Heart right ventricle (tissue), 16 donors: ENCODE data around the gene SPACA7. TPM values are rescaled to one million over a fixed set of nuclear protein-coding genes. Genes with fewer than 3 reads are reported as not detected.
A peak's percentile ranks its signal among the peaks of the same experiment; 100 is the strongest.

ENCODE experiments used
- ATAC-seq, 8 donors: fragments of 200-7000 bp; cut with Tn5 transposase; one replicate each; pipeline ENCODE4 v1.9.1; 2020; ENCODE audit warnings: mild to moderate bottlenecking in 8 of 8, moderate library complexity in 8 of 8, moderate number of reproducible peaks in 1 of 8
- DNase-seq, 2 donors: peaks; one replicate each; pipeline ENCODE4 v3.0.0-alpha.2; 2020
- H3K27ac ChIP-seq, 10 donors: fragments of 200-600 bp; sonication (generic) in 2 of 10; one replicate each; pipeline versions ENCODE4 v1.5.0 to v1.8.0; 2020 to 2022; ENCODE audit warnings: mild to moderate bottlenecking in 3 of 10
- H3K27me3 ChIP-seq, 7 donors: fragments of 200-600 bp; one replicate each; pipeline ENCODE4 v1.8.0; 2021 to 2022; ENCODE audit warnings: mild to moderate bottlenecking in 2 of 7
- H3K36me3 ChIP-seq, 9 donors: fragments of 200-600 bp; sonication (generic) in 1 of 9; one replicate each; pipeline versions ENCODE4 v1.5.0 to v1.8.0; 2020 to 2022; ENCODE audit warnings: mild to moderate bottlenecking in 2 of 9
- H3K4me1 ChIP-seq, 9 donors: fragments of 200-600 bp; sonication (generic) in 1 of 9; one replicate each; pipeline versions ENCODE4 v1.5.0 to v1.8.0; 2020 to 2022; ENCODE audit warnings: mild to moderate bottlenecking in 4 of 9
- H3K4me3 ChIP-seq, 10 donors: fragments of 200-600 bp; sonication (generic) in 2 of 10; one replicate each; pipeline versions ENCODE4 v1.5.0 to v1.8.0; 2020 to 2022; ENCODE audit warnings: mild to moderate bottlenecking in 7 of 10, moderate library complexity in 2 of 10
- H3K9me3 ChIP-seq, 11 donors: fragments of 200-600 bp in 10 of 11; sonication (generic) in 2 of 11; one replicate each; pipeline versions ENCODE4 v1.5.0 to v1.8.0; 2013 to 2022; ENCODE audit warnings: mild to moderate bottlenecking in 2 of 11, control low read depth in 1 of 11, moderate library complexity in 1 of 11
- WGBS, 2 donors: extraction: QIAGEN DNeasy Blood & Tissue Kit; methylation state at CpG; one replicate each; pipeline ENCODE4 v1.1.7; 2013; ENCODE audit warnings: inconsistent platforms in 1 of 2; 5-methylcytosine and 5-hydroxymethylcytosine counted together
- intact Hi-C, 10 donors: fragments of 100-400 bp; cut with DNase I; formaldehyde crosslinking; loops; one replicate each; pipeline versions ENCODE4 v1.11.1 to v1.14.2; 2022
- polyA plus RNA-seq, 2 donors: library from polyadenylated mRNA; stranded (reverse); fragments of 200-250 nt; gene quantifications; one replicate each; pipeline ENCODE4 v1.2.3, GENCODE V29; 2013
- total RNA-seq, 10 donors: library from RNA; stranded (reverse); fragmentation: NEBNext Ultra II Directional in 3 of 10; extraction: Animal tissue kit (Norgen Biotek cat#: 25700) in 3 of 10; gene quantifications; one replicate each; pipeline versions ENCODE4 v1.2.1 to v1.2.4, GENCODE V29; 2021 to 2023
- TF ChIP-seq, protein P1 (sequence below), 9 donors: fragments of 200-600 bp; sonication (generic) in 2 of 9; IDR thresholded peaks; one replicate each; pipeline versions ENCODE4 v1.5.0 to v1.8.0; 2021 to 2022; ENCODE audit warnings: antibody characterized with exemption in 9 of 9, mild to moderate bottlenecking in 5 of 9, moderate library complexity in 1 of 9
- donor health status: Arrhythmogenic right ventricular cardiomyopathy.
- donor health status: ischemic (EF 13 %, LVEDD 7.1; RV severe dilation, severe dysfunction).
- donor health status: healthy with polysubstance abuse.
- donor health status: DM: no; HTN: yes; CAD: no.
- donor health status: DM: no; HTN: no; CAD: no.
- donor health status: ischemic (EF 25% LVEDD 6.9; RV normal size, moderate dysfunction).
- donor health status: ischemic (EF 25% LVEDD 5.7; RV mildly dilated, moderate dysfunction).
- donor health status: healthy.
- donor health status: DM: yes; HTN: yes; CAD: no.
- donor health status: Ischemic cardiomyopathy.
- donor health status: ischemic (EF 35%, LVEDD 5.7; RV mildly dilated, moderate dysfunction).
- donor health status: nonischemic (EF 11% LVEDD 7.7; RV severe dilation, severe dysfunction).
- donor health status: DM: yes; HTN: yes; CAD: no.
- donor health status: PGD.
- donor health status: ischemic (EF 29% LVEDD 5.4; RV normal size, mild dysfunction).
- donor health status: nonischemic (EF 23%, LVEDD 6.1; RV moderate dilation, normal function).

The SPACA7 gene
- total and polyA plus RNA-seq, 12 donors = not detected

GRCh38 chr13:112330066-112330465 lies 46.1 kb upstream of the SPACA7 start:
- 63 to 74% methylated on average over 19 of the region's 19 CpGs for WGBS, 2 donors
- peaks cover 0 to 67% (median 55%) of the 10 kb centered on the region in 7 donors for H3K27me3 ChIP-seq
- intact Hi-C loops = no loop called here
- H3K36me3 ChIP-seq = no peaks in the 10 kb centered on the region
- TF ChIP-seq, protein P1, sequence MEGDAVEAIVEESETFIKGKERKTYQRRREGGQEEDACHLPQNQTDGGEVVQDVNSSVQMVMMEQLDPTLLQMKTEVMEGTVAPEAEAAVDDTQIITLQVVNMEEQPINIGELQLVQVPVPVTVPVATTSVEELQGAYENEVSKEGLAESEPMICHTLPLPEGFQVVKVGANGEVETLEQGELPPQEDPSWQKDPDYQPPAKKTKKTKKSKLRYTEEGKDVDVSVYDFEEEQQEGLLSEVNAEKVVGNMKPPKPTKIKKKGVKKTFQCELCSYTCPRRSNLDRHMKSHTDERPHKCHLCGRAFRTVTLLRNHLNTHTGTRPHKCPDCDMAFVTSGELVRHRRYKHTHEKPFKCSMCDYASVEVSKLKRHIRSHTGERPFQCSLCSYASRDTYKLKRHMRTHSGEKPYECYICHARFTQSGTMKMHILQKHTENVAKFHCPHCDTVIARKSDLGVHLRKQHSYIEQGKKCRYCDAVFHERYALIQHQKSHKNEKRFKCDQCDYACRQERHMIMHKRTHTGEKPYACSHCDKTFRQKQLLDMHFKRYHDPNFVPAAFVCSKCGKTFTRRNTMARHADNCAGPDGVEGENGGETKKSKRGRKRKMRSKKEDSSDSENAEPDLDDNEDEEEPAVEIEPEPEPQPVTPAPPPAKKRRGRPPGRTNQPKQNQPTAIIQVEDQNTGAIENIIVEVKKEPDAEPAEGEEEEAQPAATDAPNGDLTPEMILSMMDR (IDR thresholded peaks at IDR 0.05) = no peak
- H3K4me3 ChIP-seq = no peak overlapping the region
- H3K4me1 ChIP-seq = peaks cover 0 to 14% (median 0%) of the 10 kb centered on the region in 9 donors
- ATAC-seq = no peak
- H3K9me3 ChIP-seq = no peaks in the 10 kb centered on the region
- H3K27ac ChIP-seq = no peak overlapping the region
- DNase-seq = no peak

DNA sequence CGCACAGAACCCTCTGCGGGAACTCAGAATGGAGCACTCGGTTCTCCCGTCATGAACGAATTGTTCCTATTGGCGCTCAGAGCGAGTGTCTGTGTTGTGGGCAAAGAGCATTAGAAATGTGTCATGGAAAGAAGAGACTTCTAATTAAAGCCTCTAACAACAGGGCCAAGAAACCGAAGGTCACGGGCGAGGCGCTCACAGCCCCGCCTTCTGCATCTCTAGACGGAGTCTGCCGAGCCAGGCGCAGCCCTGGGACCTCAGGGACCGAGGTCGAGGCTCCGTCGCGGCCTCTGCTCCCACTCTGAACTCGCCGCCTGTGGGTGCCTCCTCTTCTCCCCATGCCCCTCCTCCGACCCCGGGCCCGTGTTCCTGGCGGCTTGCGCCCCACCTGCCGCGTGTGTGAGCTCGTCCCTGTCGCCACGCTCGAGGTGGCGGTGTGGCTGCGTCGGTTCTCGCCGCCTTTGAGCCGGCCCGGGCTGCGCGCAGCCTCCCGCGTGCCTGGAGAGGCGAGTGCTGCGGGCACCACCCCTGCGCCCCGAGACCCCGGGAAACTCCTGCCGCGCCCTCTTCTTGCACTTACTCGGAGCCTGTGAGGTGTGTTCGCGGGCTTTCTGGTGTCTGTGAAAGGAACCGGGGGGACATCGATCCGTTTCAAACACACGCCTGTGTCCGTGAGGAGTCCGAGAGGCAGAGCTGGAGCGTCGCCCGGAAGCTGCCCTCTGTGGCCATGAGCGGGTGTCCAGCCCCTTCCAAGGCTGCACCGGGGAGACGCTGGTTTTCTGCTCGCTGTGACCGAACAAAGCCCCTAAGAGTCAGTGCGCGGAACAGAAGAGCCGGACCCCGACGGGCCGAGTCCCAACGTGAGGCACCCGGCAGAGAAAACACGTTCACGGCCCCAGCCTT lies 45.4 kb upstream of the SPACA7 start:
- Histone ChIP-seq H3K27ac (no peak overlapping the region), H3K4me1 (peaks cover 0 to 14% (median 0%) of the 10 kb centered on the region in 9 donors), H3K9me3 (peaks cover 0 to 4% (median 0%) of the 10 kb centered on the region in 11 donors), H3K27me3 (peaks cover 0 to 70% (median 57%) of the 10 kb centered on the region in 7 donors), H3K4me3 (peak overlapping the region in 2 of 10 donors; percentile 2 to 10), H3K36me3 (no peaks in the 10 kb centered on the region)
- 16 to 25% methylated on average over 78 of the region's 78 CpGs for WGBS, 2 donors
- intact Hi-C loops = no loop called here
- TF ChIP-seq, protein P1 (IDR thresholded peaks at IDR 0.05) = no peak
- DNase-seq (no peak), ATAC-seq (peak in 2 of 8 donors; percentile 57 to 75)

- H3K27me3 ChIP-seq = peaks cover 0 to 72% (median 57%) of the 10 kb centered on the region in 7 donors
These were observed 44.5 kb upstream of the SPACA7 start for GRCh38 chr13:112331675-112332074.

DNA sequence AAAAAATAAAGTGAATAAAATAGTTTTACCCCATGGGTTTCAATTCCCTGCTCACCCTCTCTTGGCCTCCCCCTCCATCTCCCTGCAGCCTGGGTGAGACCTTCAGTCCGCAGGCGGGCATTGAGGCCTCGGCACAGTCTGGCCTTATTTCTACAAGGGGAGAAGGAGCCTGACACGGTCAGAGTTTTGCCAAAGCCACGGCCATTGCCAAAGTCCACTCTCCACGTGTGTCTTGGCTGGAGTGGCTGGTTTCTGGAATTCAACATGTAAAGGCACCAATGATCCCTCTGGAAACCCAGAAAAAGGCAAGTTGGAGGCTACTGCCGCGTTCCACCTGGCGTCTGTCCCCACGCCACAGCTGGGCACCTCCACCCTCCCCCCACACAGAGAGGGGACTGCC lies 43.4 kb upstream of the SPACA7 start:
- intact Hi-C loops = no loop called here
- Histone ChIP-seq H3K4me3 (no peak overlapping the region), H3K4me1 (peaks cover 0 to 7% (median 0%) of the 10 kb centered on the region in 9 donors), H3K27me3 (peaks cover 0 to 78% (median 57%) of the 10 kb centered on the region in 7 donors), H3K36me3 (no peaks in the 10 kb centered on the region), H3K9me3 (peaks cover 0 to 20% (median 11%) of the 10 kb centered on the region in 11 donors), H3K27ac (no peak overlapping the region)
- ATAC-seq (no peak), DNase-seq (no peak)
- TF ChIP-seq, protein P1 (IDR thresholded peaks at IDR 0.05) = no peak
- WGBS, 2 donors = 71 to 74% methylated on average over 10 of the region's 10 CpGs

More at GRCh38 chr13:112331675-112332074, 44.5 kb upstream of the SPACA7 start:
- TF ChIP-seq, protein P1 (IDR thresholded peaks at IDR 0.05) = no peak
- no peaks in the 10 kb centered on the region for H3K36me3 ChIP-seq
- H3K27ac ChIP-seq = no peak overlapping the region
- H3K9me3 ChIP-seq = peaks cover 0 to 11% (median 2%) of the 10 kb centered on the region in 11 donors
- intact Hi-C loops = no loop called here
- peaks cover 0 to 7% (median 0%) of the 10 kb centered on the region in 9 donors for H3K4me1 ChIP-seq
- ATAC-seq (no peak), DNase-seq (no peak)
- 12 to 19% methylated on average over 20 of the region's 20 CpGs for WGBS, 2 donors
- no peak overlapping the region for H3K4me3 ChIP-seq
